Epithelial cell of alveolus of lung (primary cell): ENCODE data around the gene PLA2G2A. TPM values are rescaled to one million over a fixed set of nuclear protein-coding genes. Genes with fewer than 3 reads are reported as not detected.

Experiments used
- total RNA-seq: library from RNA; depleted of rRNA; stranded (reverse); fragments of >200 nt; gene quantifications from 2 replicates; pipeline ENCODE4 v1.2.1, GENCODE V29; 2015

The PLA2G2A gene, protein sequence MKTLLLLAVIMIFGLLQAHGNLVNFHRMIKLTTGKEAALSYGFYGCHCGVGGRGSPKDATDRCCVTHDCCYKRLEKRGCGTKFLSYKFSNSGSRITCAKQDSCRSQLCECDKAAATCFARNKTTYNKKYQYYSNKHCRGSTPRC
- not detected in 2 replicates for total RNA-seq

DNA sequence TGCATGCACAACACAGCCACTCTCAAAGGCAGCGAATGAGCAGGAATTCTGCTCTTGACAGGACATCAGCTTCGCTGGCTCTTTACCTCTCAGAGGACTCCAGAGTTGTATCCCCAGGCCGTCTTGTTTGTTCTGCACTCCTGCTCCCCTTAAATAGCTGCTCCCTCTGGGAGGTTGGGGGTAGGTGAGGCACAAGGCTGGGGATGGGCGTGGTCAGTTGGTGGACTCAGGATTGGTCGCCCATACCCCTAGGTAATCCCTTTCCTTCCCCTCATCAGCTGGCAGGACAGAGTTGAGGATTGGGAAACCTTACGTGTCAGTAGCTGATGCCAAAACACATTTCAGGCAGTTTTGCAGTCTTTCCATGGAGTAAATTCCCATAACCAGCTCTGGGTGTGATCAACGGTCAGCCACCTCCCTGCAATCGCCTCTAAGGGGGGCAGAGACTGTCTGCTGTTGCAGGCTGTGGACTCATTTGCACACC lies at the start of gene PLA2G2A:
Gene PLA2G2A, minus strand, starts transcription at position 125 of the 484 bp plus-strand sequence. CDS start 845 bp downstream, outside the sequence.

Other genes starting within 250 kb of the PLA2G2A start
- 5.0 and 7.8 TPM in 2 replicates for gene TMCO4, start 179.7 kb downstream of the PLA2G2A start, total RNA-seq
- gene RNF186, start 164.3 kb downstream of the PLA2G2A start, total RNA-seq: not detected in 2 replicates
- 0.78 and 2.2 TPM in 2 replicates for gene OTUD3, start 97.2 kb downstream of the PLA2G2A start, total RNA-seq
- gene PLA2G2E, start 56.0 kb downstream of the PLA2G2A start, total RNA-seq: not detected in 2 replicates
- not detected in 2 replicates for gene PLA2G5, start 90.6 kb upstream of the PLA2G2A start, total RNA-seq
- gene PLA2G2D, start 139.9 kb upstream of the PLA2G2A start, total RNA-seq: not detected in 2 replicates
- gene PLA2G2F, start 159.7 kb upstream of the PLA2G2A start, total RNA-seq: not detected in 2 replicates
- gene UBXN10, start 206.5 kb upstream of the PLA2G2A start, total RNA-seq: under 0.01 and 0.13 TPM in 2 replicates
- gene PLA2G2C, start 206.9 kb upstream of the PLA2G2A start, total RNA-seq: not detected in 2 replicates